Dendritic cell treated with granulocyte-macrophage colony-stimulating factor and Interleukin-4, amounts not matched to agents 40 ng/mL and 50 ng/mL, for 4 days (primary cell): ENCODE data around the gene SNX8.
A peak's percentile ranks its signal among the peaks of the same experiment; 100 is the strongest.
"Not testable (repeated sequence)": the region's sequence is repeated elsewhere in the genome, so short reads cannot be mapped to it uniquely, and the experiment has no call there.

ENCODE experiments used
- H3K27ac Mint-ChIP-seq: one replicate; pipeline ENCODE4 v1.8.0; 2022; ENCODE audit warnings: mild to moderate bottlenecking, mixed read lengths
- H3K27me3 Mint-ChIP-seq: one replicate; pipeline ENCODE4 v1.8.0; 2022; ENCODE audit warnings: mild to moderate bottlenecking, mixed read lengths
- H3K36me3 Mint-ChIP-seq: one replicate; pipeline ENCODE4 v1.8.0; 2022; ENCODE audit warnings: low read depth, mixed read lengths
- H3K4me1 Mint-ChIP-seq: one replicate; pipeline ENCODE4 v1.8.0; 2022; ENCODE audit warnings: low read depth, mixed read lengths
- H3K4me3 Mint-ChIP-seq: one replicate; pipeline ENCODE4 v1.8.0; 2022; ENCODE audit warnings: mild to moderate bottlenecking, moderate library complexity, mixed read lengths
- H3K9me3 Mint-ChIP-seq: one replicate; pipeline ENCODE4 v1.8.0; 2022; ENCODE audit warnings: mixed read lengths
- intact Hi-C: fragments of 100-400 bp; cut with micrococcal nuclease; formaldehyde crosslinking; loops from one replicate; pipeline ENCODE4 v1.15.0; 2022

Gene SNX8

GRCh38 chr7:2315787-2316186, 1.5 kb upstream of the SNX8 start:
- no peaks in the 10 kb centered on the region for H3K9me3 Mint-ChIP-seq
- peaks cover 32% of the 10 kb centered on the region for H3K36me3 Mint-ChIP-seq
- H3K4me1 Mint-ChIP-seq = peaks cover 21% of the 10 kb centered on the region
- intact Hi-C loops = no loop called here
- no peaks in the 10 kb centered on the region for H3K27me3 Mint-ChIP-seq
- H3K27ac Mint-ChIP-seq = no peak overlapping the region
- no peak overlapping the region for H3K4me3 Mint-ChIP-seq

- H3K36me3 Mint-ChIP-seq = peaks cover 36% of the 10 kb centered on the region
- intact Hi-C loops, H3K27ac Mint-ChIP-seq, H3K4me3 Mint-ChIP-seq, H3K27me3 Mint-ChIP-seq, H3K9me3 Mint-ChIP-seq: not testable (repeated sequence)
- H3K4me1 Mint-ChIP-seq = peaks cover 26% of the 10 kb centered on the region
Observed at GRCh38 chr7:2314956-2315530, 802 bp upstream of the SNX8 start.

GRCh38 chr7:2313450-2314208, 612 bp downstream of the SNX8 start:
- H3K36me3 Mint-ChIP-seq = peaks cover 51% of the 10 kb centered on the region
- H3K4me1 Mint-ChIP-seq = peaks cover 38% of the 10 kb centered on the region
- no peak overlapping the region for H3K4me3 Mint-ChIP-seq
- H3K27me3 Mint-ChIP-seq = no peaks in the 10 kb centered on the region
- H3K27ac Mint-ChIP-seq = no peak overlapping the region
- intact Hi-C loops = loop anchor here (2.0 kb wide), 1 partner anchor 13 kb away; no protein-coding TSS in a partner anchor
- H3K9me3 Mint-ChIP-seq = no peaks in the 10 kb centered on the region

- no peaks in the 10 kb centered on the region for H3K27me3 Mint-ChIP-seq
- H3K27ac Mint-ChIP-seq = no peak overlapping the region
- H3K4me3 Mint-ChIP-seq = no peak overlapping the region
- intact Hi-C loops = loop anchor here (2.0 kb wide), 1 partner anchor 14 kb away; no protein-coding TSS in a partner anchor
- peaks cover 49% of the 10 kb centered on the region for H3K4me1 Mint-ChIP-seq
- peaks cover 63% of the 10 kb centered on the region for H3K36me3 Mint-ChIP-seq
- H3K9me3 Mint-ChIP-seq = no peaks in the 10 kb centered on the region
Observed at GRCh38 chr7:2312267-2312929, 1.8 kb downstream of the SNX8 start.

GRCh38 chr7:2309889-2310331, 4.3 kb downstream of the SNX8 start:
- peak overlapping the region; percentile 62 for H3K4me3 Mint-ChIP-seq
- no peaks in the 10 kb centered on the region for H3K9me3 Mint-ChIP-seq
- intact Hi-C loops = no loop called here
- no peak overlapping the region for H3K27ac Mint-ChIP-seq
- no peaks in the 10 kb centered on the region for H3K27me3 Mint-ChIP-seq
- peaks cover 88% of the 10 kb centered on the region for H3K36me3 Mint-ChIP-seq
- H3K4me1 Mint-ChIP-seq = peaks cover 66% of the 10 kb centered on the region

GRCh38 chr7:2307690-2308107, 6.5 kb downstream of the SNX8 start:
- Mint-ChIP-seq H3K27me3 (no peaks in the 10 kb centered on the region), H3K27ac (no peak overlapping the region), H3K4me1 (peaks cover 80% of the 10 kb centered on the region), H3K4me3 (peak overlapping the region; percentile 82), H3K9me3 (no peaks in the 10 kb centered on the region), H3K36me3 (peaks cover 91% of the 10 kb centered on the region)
- intact Hi-C loops = loop anchor here (1.0 to 2.0 kb wide), 2 partner anchors 8 to 39 kb away; no protein-coding TSS in a partner anchor

- Mint-ChIP-seq H3K9me3 (no peaks in the 10 kb centered on the region), H3K27me3 (no peaks in the 10 kb centered on the region), H3K4me3 (peak overlapping the region; percentile 82), H3K36me3 (peaks cover 91% of the 10 kb centered on the region), H3K27ac (no peak overlapping the region), H3K4me1 (peaks cover 80% of the 10 kb centered on the region)
- intact Hi-C loops = loop anchor here (1.0 to 2.0 kb wide), 2 partner anchors 7 to 40 kb away; no protein-coding TSS in a partner anchor
Observed at GRCh38 chr7:2306688-2307087, 7.6 kb downstream of the SNX8 start.

GRCh38 chr7:2305258-2305657, 9.0 kb downstream of the SNX8 start:
- Mint-ChIP-seq H3K4me1 (peaks cover 82% of the 10 kb centered on the region), H3K4me3 (peak overlapping the region; percentile 82), H3K36me3 (peaks cover 95% of the 10 kb centered on the region)
- H3K9me3 Mint-ChIP-seq, intact Hi-C loops, H3K27ac Mint-ChIP-seq, H3K27me3 Mint-ChIP-seq: not testable (repeated sequence)

GRCh38 chr7:2303520-2303919, 10.7 kb downstream of the SNX8 start:
- H3K4me3 Mint-ChIP-seq, H3K27me3 Mint-ChIP-seq, H3K27ac Mint-ChIP-seq, H3K9me3 Mint-ChIP-seq, intact Hi-C loops: not testable (repeated sequence)
- H3K4me1 Mint-ChIP-seq = peaks cover 86% of the 10 kb centered on the region
- H3K36me3 Mint-ChIP-seq = peaks cover 88% of the 10 kb centered on the region

GRCh38 chr7:2302743-2303397, 11.4 kb downstream of the SNX8 start:
- H3K27me3 Mint-ChIP-seq, H3K9me3 Mint-ChIP-seq, intact Hi-C loops: not testable (repeated sequence)
- H3K36me3 Mint-ChIP-seq = peaks cover 88% of the 10 kb centered on the region
- peaks cover 86% of the 10 kb centered on the region for H3K4me1 Mint-ChIP-seq
- H3K4me3 Mint-ChIP-seq = peak overlapping the region; percentile 24
- peak overlapping the region; percentile 82 for H3K27ac Mint-ChIP-seq

- peaks cover 86% of the 10 kb centered on the region for H3K4me1 Mint-ChIP-seq
- peaks cover 88% of the 10 kb centered on the region for H3K36me3 Mint-ChIP-seq
- peak overlapping the region; percentile 82 for H3K27ac Mint-ChIP-seq
- H3K4me3 Mint-ChIP-seq = peak overlapping the region; percentile 39
- intact Hi-C loops = no loop called here
- H3K9me3 Mint-ChIP-seq = no peaks in the 10 kb centered on the region
- H3K27me3 Mint-ChIP-seq = no peaks in the 10 kb centered on the region
Observed at GRCh38 chr7:2301511-2301863, 12.8 kb downstream of the SNX8 start.

GRCh38 chr7:2299870-2300512, 14.2 kb downstream of the SNX8 start:
- Mint-ChIP-seq H3K9me3 (no peaks in the 10 kb centered on the region), H3K27me3 (no peaks in the 10 kb centered on the region), H3K27ac (peak overlapping the region; percentile 82), H3K4me1 (peaks cover 87% of the 10 kb centered on the region), H3K4me3 (peak overlapping the region; percentile 69), H3K36me3 (peaks cover 88% of the 10 kb centered on the region)
- intact Hi-C loops = loop anchor here (1.0 to 5.0 kb wide), 2 partner anchors 7 to 53 kb away; no protein-coding TSS in a partner anchor

- H3K4me1 Mint-ChIP-seq = peaks cover 84% of the 10 kb centered on the region
- peak overlapping the region; percentile 69 for H3K4me3 Mint-ChIP-seq
- H3K27me3 Mint-ChIP-seq = no peaks in the 10 kb centered on the region
- intact Hi-C loops = loop anchor here (1.0 to 5.0 kb wide), 2 partner anchors 8 to 52 kb away; no protein-coding TSS in a partner anchor
- peak overlapping the region; percentile 82 for H3K27ac Mint-ChIP-seq
- H3K9me3 Mint-ChIP-seq = no peaks in the 10 kb centered on the region
- peaks cover 88% of the 10 kb centered on the region for H3K36me3 Mint-ChIP-seq
Observed at GRCh38 chr7:2299131-2299829, 15.0 kb downstream of the SNX8 start.
